GM23338 (cell line): ENCODE measurements around the gene ANKRD44. TPM values are rescaled to one million over a fixed set of nuclear protein-coding genes. Genes with fewer than 3 reads are reported as not detected.

Source experiments
- ATAC-seq: fragments of 200-7000 bp; cut with Tn5 transposase; 3 replicates; pipeline ENCODE4 v1.9.1; 2020
- DNase-seq: peaks from one replicate; pipeline ENCODE4 v3.0.0-alpha.2; 2015; ENCODE audit warnings: low spot score
- H2AFZ ChIP-seq: fragments of 200-600 bp; sonication (generic); 2 replicates; pipeline ENCODE4 v1.8.0; 2016; ENCODE audit warnings: antibody characterized with exemption, mild to moderate bottlenecking, moderate library complexity
- H3F3A ChIP-seq: fragments of 200-600 bp; sonication (generic); replicated peaks from 2 replicates; pipeline ENCODE4 v1.8.0; 2017; ENCODE audit warnings: antibody characterized with exemption, mixed run types, low read depth
- H3K27ac ChIP-seq: fragments of 200-600 bp; sonication (generic); 2 replicates; pipeline ENCODE4 v1.6.1; 2016; ENCODE audit warnings: low read depth
- H3K27me3 ChIP-seq: fragments of 200-600 bp; sonication (generic); 2 replicates; pipeline ENCODE4 v1.8.0; 2016; ENCODE audit warnings: mild to moderate bottlenecking, mixed run types, moderate library complexity; ENCODE audit not compliant: insufficient read depth
- H3K36me3 ChIP-seq: fragments of 200-600 bp; sonication (generic); 2 replicates; pipeline ENCODE4 v1.8.0; 2016; ENCODE audit warnings: mild to moderate bottlenecking; ENCODE audit not compliant: insufficient read depth
- H3K4me1 ChIP-seq: fragments of 200-600 bp; sonication (generic); 2 replicates; pipeline ENCODE4 v1.8.0; 2016; ENCODE audit warnings: mild to moderate bottlenecking, moderate library complexity; ENCODE audit not compliant: insufficient read depth
- H3K4me2 ChIP-seq: fragments of 200-600 bp; sonication (generic); 2 replicates; pipeline ENCODE4 v1.7.1; 2017; ENCODE audit warnings: mixed run types
- H3K4me3 ChIP-seq: fragments of 200-600 bp; sonication (generic); 2 replicates; pipeline ENCODE4 v1.6.1; 2016; ENCODE audit warnings: mixed run types
- H3K79me2 ChIP-seq: fragments of 200-600 bp; sonication (generic); replicated peaks from 2 replicates; pipeline ENCODE4 v1.8.0; 2017; ENCODE audit warnings: mild to moderate bottlenecking; ENCODE audit not compliant: insufficient read depth
- H3K9me2 ChIP-seq: fragments of 200-600 bp; sonication (generic); 2 replicates; pipeline ENCODE4 v1.8.0; 2017; ENCODE audit not compliant: insufficient read depth
- H4K20me1 ChIP-seq: fragments of 200-600 bp; sonication (generic); replicated peaks from 2 replicates; pipeline ENCODE4 v1.8.0; 2017; ENCODE audit warnings: mild to moderate bottlenecking; ENCODE audit not compliant: insufficient read depth
- H3K27ac Mint-ChIP-seq: 2 replicates; pipeline ENCODE4 v1.8.0; 2020; ENCODE audit warnings: inconsistent platforms, mild to moderate bottlenecking, moderate library complexity, mixed read lengths
- H3K27me3 Mint-ChIP-seq: 3 replicates; pipeline ENCODE4 v1.8.0; 2022; ENCODE audit warnings: low read depth, mild to moderate bottlenecking, moderate library complexity, mixed read lengths, inconsistent platforms; ENCODE audit not compliant: insufficient read depth, poor library complexity
- H3K36me3 Mint-ChIP-seq: 3 replicates; pipeline ENCODE4 v1.8.0; 2021; ENCODE audit warnings: low read depth, mild to moderate bottlenecking, inconsistent platforms, moderate library complexity, mixed read lengths
- H3K4me1 Mint-ChIP-seq: 3 replicates; pipeline ENCODE4 v1.8.0; 2020; ENCODE audit warnings: mild to moderate bottlenecking, inconsistent platforms, mixed read lengths
- H3K4me3 Mint-ChIP-seq: 3 replicates; pipeline ENCODE4 v1.8.0; 2021; ENCODE audit warnings: moderate library complexity, mild to moderate bottlenecking, inconsistent platforms, mixed read lengths
- H3K9me3 Mint-ChIP-seq: 3 replicates; pipeline ENCODE4 v1.8.0; 2020; ENCODE audit warnings: moderate library complexity, mild to moderate bottlenecking, inconsistent platforms, mixed read lengths
- CREB1 ChIP-seq: fragments of 250-450 bp; sonication (Bioruptor Pico); IDR thresholded peaks from 2 replicates; pipeline ENCODE4 v1.5.0; 2020; ENCODE audit warnings: low read depth, mild to moderate bottlenecking, moderate library complexity
- CTCF ChIP-seq, 2 experiments: fragments of 200-600 bp in 1 of 2; sonication (generic) in 1 of 2; conservative IDR thresholded peaks; 2 replicates each; pipeline versions ENCODE4 v1.5.1 to v1.6.1; 2016 to 2017; ENCODE audit warnings: antibody characterized with exemption in 2 of 2, low read depth in 2 of 2, mild to moderate bottlenecking in 2 of 2, moderate library complexity in 1 of 2
- ETS1 ChIP-seq: IDR thresholded peaks from 2 replicates; pipeline ENCODE4 v1.6.1; 2016; ENCODE audit warnings: antibody characterized with exemption
- EZH2 ChIP-seq: fragments of 200-600 bp; sonication (generic); IDR thresholded peaks from one replicate; pipeline ENCODE4 v1.8.0; 2017; ENCODE audit warnings: antibody characterized with exemption, mild to moderate bottlenecking, low read depth; ENCODE audit not compliant: unreplicated experiment
- EZH2phosphoT487 ChIP-seq: fragments of 200-600 bp; sonication (generic); IDR thresholded peaks from one replicate; pipeline ENCODE4 v1.8.1; 2018; ENCODE audit warnings: antibody characterized with exemption; ENCODE audit not compliant: unreplicated experiment
- JUNB ChIP-seq: IDR thresholded peaks from one replicate; pipeline ENCODE4 v1.6.1; 2016; ENCODE audit warnings: antibody characterized with exemption; ENCODE audit not compliant: unreplicated experiment
- STAT1 ChIP-seq: IDR thresholded peaks from one replicate; pipeline ENCODE4 v1.6.1; 2016; ENCODE audit warnings: antibody characterized with exemption; ENCODE audit not compliant: unreplicated experiment
- ZNF114 ChIP-seq: fragments of 250-450 bp; sonication (Bioruptor Pico); IDR thresholded peaks from 2 replicates; pipeline ENCODE4 v1.5.0; 2020; ENCODE audit warnings: mild to moderate bottlenecking, moderate library complexity
- ZNF462 ChIP-seq: fragments of 250-450 bp; sonication (Bioruptor Pico); IDR thresholded peaks from 2 replicates; pipeline ENCODE4 v1.5.0; 2020; ENCODE audit warnings: mild to moderate bottlenecking, moderate library complexity
- polyA plus RNA-seq: library from polyadenylated mRNA; unstranded; fragments of >200 nt; fragmentation: Nextera tagmentation; extraction: Ambion mirVana; gene quantifications from 2 replicates; pipeline ENCODE4 v1.2.1, GENCODE V29; 2016
- total RNA-seq: library from RNA; depleted of rRNA; stranded (reverse); fragments of >200 nt; shearing (Covaris generic); gene quantifications from 2 replicates; pipeline ENCODE4 v1.2.3, GENCODE V29; 2014

ANKRD44 gene
- total and polyA plus RNA-seq, 2 experiments from 2014 or later, result 0.44 to 0.56 TPM

GRCh38 chr2:197298609-197299008 lies 12.0 kb downstream of the ANKRD44 start (continued):
- no peak for TF ChIP-seq ZNF462 (CRISPR knock-in tag)
- TF ChIP-seq CREB1 (CRISPR knock-in tag), result no peak
- TF ChIP-seq EZH2, result no peak
- no peak for TF ChIP-seq ZNF114 (CRISPR knock-in tag)
- no peak for TF ChIP-seq STAT1
- TF ChIP-seq ETS1, result no peak

GRCh38 chr2:197297772-197298318 lies 12.7 kb downstream of the ANKRD44 start:
- H3K36me3 ChIP-seq, result no peaks in the 10 kb centered on the region
- no peak overlapping the region for H3K27ac ChIP-seq
- H3K4me2 ChIP-seq, result no peak overlapping the region
- no peaks in the 10 kb centered on the region; the same call in 1 of the 2 replicates for H3K9me2 ChIP-seq
- peak overlapping the region; percentile 9; the same call in 1 of the 2 replicates for H2AFZ ChIP-seq
- Mint-ChIP-seq H3K4me1 (no peaks in the 10 kb centered on the region), H3K27ac (no peak overlapping the region), H3K9me3 (no peaks in the 10 kb centered on the region), H3K27me3 (peaks cover 4% of the 10 kb centered on the region), H3K4me3 (no peak overlapping the region), H3K36me3 (no peaks in the 10 kb centered on the region)
- no peak overlapping the region for H3K4me3 ChIP-seq
- no peaks in the 10 kb centered on the region for H3F3A ChIP-seq
- H3K79me2 ChIP-seq, result no peaks in the 10 kb centered on the region
- H3K27me3 ChIP-seq, result no peaks in the 10 kb centered on the region
- ATAC-seq (no peak), DNase-seq (no peak)
- H3K4me1 ChIP-seq, result no peaks in the 10 kb centered on the region
- H4K20me1 ChIP-seq, result no peaks in the 10 kb centered on the region
- TF ChIP-seq EZH2phosphoT487, result no peak
- TF ChIP-seq JUNB, result no peak
- TF ChIP-seq CTCF (conservative IDR thresholded peaks at IDR 0.05; ENCODE audit: low read depth in 2 of 2), result no peak
